HEK293 (cell line): ENCODE results near the gene TRIP10.
A peak's percentile ranks its signal among the peaks of the same experiment; 100 is the strongest.
"Not testable (repeated sequence)": the region's sequence is repeated elsewhere in the genome, so short reads cannot be mapped to it uniquely, and the experiment has no call there.

Experiments
- CTCF ChIA-PET: fragments of 350-600 bp; formaldehyde crosslinking; extraction: SDS; loops from one replicate; lab custom pipeline; 2021; ENCODE audit warnings: antibody characterized with exemption; lab: Yijun Ruan, JAX
- POLR2A ChIA-PET: fragments of 300-600 bp; formaldehyde crosslinking; extraction: SDS; loops from one replicate; lab custom pipeline; 2020; ENCODE audit warnings: antibody characterized with exemption, inconsistent platforms; lab: Yijun Ruan, JAX
- H3K27ac ChIP-seq: fragments of 200-500 bp; sonication (Bioruptor generic); 2 replicates; pipeline ENCODE4 v1.5.1; 2014; ENCODE audit warnings: low read depth, low read length, control low read depth, inconsistent platforms; ENCODE audit errors: extremely low read depth
- H3K36me3 ChIP-seq, 2 experiments: fragments of 200-500 bp in 1 of 2; sonication (Bioruptor generic) in 1 of 2; 1 replicate in 1 of 2; 2 replicates in 1 of 2; pipeline ENCODE4 v1.5.1; 2014 to 2017; ENCODE audit warnings: inconsistent platforms in 2 of 2, low read length in 2 of 2; ENCODE audit not compliant: control insufficient read depth in 2 of 2, insufficient read depth in 1 of 2
- H3K4me1 ChIP-seq: fragments of 200-500 bp; sonication (Bioruptor generic); 2 replicates; pipeline ENCODE4 v1.5.1; 2014; ENCODE audit warnings: mild to moderate bottlenecking, low read length, inconsistent platforms; ENCODE audit not compliant: control insufficient read depth, insufficient read depth
- H3K4me3 ChIP-seq: 2 replicates; pipeline ENCODE4 v1.5.1; 2011; ENCODE audit warnings: low read depth, mild to moderate bottlenecking, control low read depth, low read length, moderate library complexity
- H3K9me3 ChIP-seq: fragments of 200-500 bp; sonication (Bioruptor generic); 2 replicates; pipeline ENCODE4 v1.5.1; 2014; ENCODE audit warnings: low read depth, low read length, inconsistent platforms; ENCODE audit not compliant: control insufficient read depth, insufficient read depth
- BCL11B ChIP-seq: fragments of 450-650 bp; formaldehyde crosslinking; IDR thresholded peaks from 2 replicates; pipeline ENCODE4 v1.5.1; 2016; ENCODE audit warnings: low read depth, missing biosample characterization, missing genetic modification characterization
- SALL2 ChIP-seq: fragments of 450-650 bp; formaldehyde crosslinking; IDR thresholded peaks from 2 replicates; pipeline ENCODE4 v1.5.0; 2017; ENCODE audit warnings: missing biosample characterization, mild to moderate bottlenecking, missing genetic modification characterization, borderline replicate concordance
- ZBTB21 ChIP-seq: fragments of 450-650 bp; formaldehyde crosslinking; IDR thresholded peaks from 2 replicates; pipeline ENCODE4 v1.5.1; 2017; ENCODE audit warnings: missing biosample characterization, missing genetic modification characterization
- ZNF121 ChIP-seq: fragments of 450-650 bp; formaldehyde crosslinking; IDR thresholded peaks from 2 replicates; pipeline ENCODE4 v1.5.1; 2016; ENCODE audit warnings: missing biosample characterization, missing genetic modification characterization
- ZNF274 ChIP-seq, 2 experiments: fragments of 200-500 bp in 1 of 2; fragments of 450-650 bp in 1 of 2; sonication (Bioruptor generic) in 1 of 2; formaldehyde crosslinking in 1 of 2; IDR thresholded peaks; 2 replicates each; pipeline versions ENCODE4 v1.5.1 to v1.6.1; 2014 to 2016; ENCODE audit warnings: borderline replicate concordance in 1 of 2, inconsistent platforms in 1 of 2, low read length in 1 of 2, missing biosample characterization in 1 of 2, missing genetic modification characterization in 1 of 2
- ZNF366 ChIP-seq: fragments of 450-650 bp; formaldehyde crosslinking; conservative IDR thresholded peaks from 2 replicates; pipeline ENCODE4 v1.5.1; 2016; ENCODE audit warnings: missing biosample characterization, missing genetic modification characterization
- ZNF654 ChIP-seq: fragments of 450-650 bp; formaldehyde crosslinking; IDR thresholded peaks from 2 replicates; pipeline ENCODE4 v1.5.1; 2016; ENCODE audit warnings: low read depth, missing biosample characterization, missing genetic modification characterization
- ZNF664 ChIP-seq: fragments of 450-650 bp; formaldehyde crosslinking; IDR thresholded peaks from 2 replicates; pipeline ENCODE4 v1.5.1; 2016; ENCODE audit warnings: missing biosample characterization, missing genetic modification characterization
- ZNF707 ChIP-seq: fragments of 450-650 bp; formaldehyde crosslinking; IDR thresholded peaks from 2 replicates; pipeline ENCODE4 v1.5.1; 2016; ENCODE audit warnings: missing biosample characterization, missing genetic modification characterization
- TF ChIP-seq, protein P1 (sequence below): fragments of 450-650 bp; formaldehyde crosslinking; IDR thresholded peaks from 2 replicates; pipeline ENCODE4; 2016; ENCODE audit warnings: missing biosample characterization, missing genetic modification characterization
- TF ChIP-seq, protein P2 (sequence below): fragments of 450-650 bp; formaldehyde crosslinking; IDR thresholded peaks from 2 replicates; pipeline ENCODE4 v1.5.1; 2016; ENCODE audit warnings: missing biosample characterization, missing genetic modification characterization
- TF ChIP-seq, protein P3 (sequence below): fragments of 450-650 bp; formaldehyde crosslinking; IDR thresholded peaks from 2 replicates; pipeline ENCODE4 v1.5.1; 2016; ENCODE audit warnings: missing biosample characterization, missing genetic modification characterization

TRIP10 gene

DNA sequence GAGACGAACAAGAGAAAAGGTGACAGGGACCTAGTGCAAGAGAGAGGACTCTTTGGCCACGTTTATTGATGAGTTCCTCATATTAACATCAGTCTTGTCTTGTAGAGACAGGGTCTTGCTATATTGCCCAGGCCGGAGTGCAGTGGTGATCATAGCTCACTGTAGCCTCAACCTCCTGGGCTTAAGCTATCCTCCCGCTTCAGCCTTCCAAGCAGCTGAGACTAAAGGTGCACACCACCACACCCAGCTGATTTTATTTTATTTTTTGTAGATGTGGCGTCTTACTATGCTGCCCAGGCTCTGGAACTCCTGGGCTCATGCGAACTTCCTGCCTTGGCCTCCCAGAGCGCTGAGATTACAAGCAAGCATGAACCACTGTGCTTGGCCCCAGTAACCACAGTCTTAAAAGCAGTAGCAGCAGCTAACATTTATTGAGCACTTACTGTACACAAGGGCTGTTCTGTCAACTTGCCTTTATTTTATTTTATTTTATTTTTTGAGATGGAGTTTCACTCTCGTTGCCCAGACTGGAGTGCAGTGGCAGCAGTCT, 28.8 kb downstream of the TRIP10 start:
- no peaks in the 10 kb centered on the region for H3K9me3 ChIP-seq
- H3K4me3 ChIP-seq, result no peak overlapping the region
- no peaks in the 10 kb centered on the region for H3K36me3 ChIP-seq
- ChIA-PET CTCF (interaction anchor here (0.6 to 1.8 kb wide), 10 partner anchors 7 to 268 kb away, joined by 3 to 19 read pairs (median 4); partner anchors contain the start of gene GPR108), POLR2A (interaction anchor here (1.1 to 2.3 kb wide), 3 partner anchors 24 to 238 kb away, joined by 3 to 11 read pairs (median 4); partner anchors contain the start of gene TNFSF9)
- no peaks in the 10 kb centered on the region; the same call in 1 of the 2 replicates for H3K4me1 ChIP-seq
- TF ChIP-seq SALL2 (tag by site-specific recombination) (no peak), ZNF664 (peak; percentile 65; the same call in 1 of the 2 replicates), ZBTB21 (tag by site-specific recombination) (0 out of 2 replicates have a peak, but pooled peaks have one; percentile 1), ZNF121 (tag by site-specific recombination) (peak; percentile 96)
- TF ChIP-seq, protein P1, sequence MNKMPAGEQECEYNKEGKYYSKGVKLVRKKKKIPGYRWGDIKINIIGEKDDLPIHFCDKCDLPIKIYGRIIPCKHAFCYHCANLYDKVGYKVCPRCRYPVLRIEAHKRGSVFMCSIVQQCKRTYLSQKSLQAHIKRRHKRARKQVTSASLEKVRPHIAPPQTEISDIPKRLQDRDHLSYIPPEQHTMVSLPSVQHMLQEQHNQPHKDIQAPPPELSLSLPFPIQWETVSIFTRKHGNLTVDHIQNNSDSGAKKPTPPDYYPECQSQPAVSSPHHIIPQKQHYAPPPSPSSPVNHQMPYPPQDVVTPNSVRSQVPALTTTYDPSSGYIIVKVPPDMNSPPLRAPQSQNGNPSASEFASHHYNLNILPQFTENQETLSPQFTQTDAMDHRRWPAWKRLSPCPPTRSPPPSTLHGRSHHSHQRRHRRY (tag by site-specific recombination), result no peak
- TF ChIP-seq, protein P2, sequence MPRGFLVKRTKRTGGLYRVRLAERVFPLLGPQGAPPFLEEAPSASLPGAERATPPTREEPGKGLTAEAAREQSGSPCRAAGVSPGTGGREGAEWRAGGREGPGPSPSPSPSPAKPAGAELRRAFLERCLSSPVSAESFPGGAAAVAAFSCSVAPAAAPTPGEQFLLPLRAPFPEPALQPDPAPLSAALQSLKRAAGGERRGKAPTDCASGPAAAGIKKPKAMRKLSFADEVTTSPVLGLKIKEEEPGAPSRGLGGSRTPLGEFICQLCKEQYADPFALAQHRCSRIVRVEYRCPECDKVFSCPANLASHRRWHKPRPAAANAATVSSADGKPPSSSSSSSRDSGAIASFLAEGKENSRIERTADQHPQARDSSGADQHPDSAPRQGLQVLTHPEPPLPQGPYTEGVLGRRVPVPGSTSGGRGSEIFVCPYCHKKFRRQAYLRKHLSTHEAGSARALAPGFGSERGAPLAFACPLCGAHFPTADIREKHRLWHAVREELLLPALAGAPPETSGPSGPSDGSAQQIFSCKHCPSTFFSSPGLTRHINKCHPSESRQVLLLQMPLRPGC (tag by site-specific recombination), result no peak
- no peak overlapping the region for H3K27ac ChIP-seq

DNA sequence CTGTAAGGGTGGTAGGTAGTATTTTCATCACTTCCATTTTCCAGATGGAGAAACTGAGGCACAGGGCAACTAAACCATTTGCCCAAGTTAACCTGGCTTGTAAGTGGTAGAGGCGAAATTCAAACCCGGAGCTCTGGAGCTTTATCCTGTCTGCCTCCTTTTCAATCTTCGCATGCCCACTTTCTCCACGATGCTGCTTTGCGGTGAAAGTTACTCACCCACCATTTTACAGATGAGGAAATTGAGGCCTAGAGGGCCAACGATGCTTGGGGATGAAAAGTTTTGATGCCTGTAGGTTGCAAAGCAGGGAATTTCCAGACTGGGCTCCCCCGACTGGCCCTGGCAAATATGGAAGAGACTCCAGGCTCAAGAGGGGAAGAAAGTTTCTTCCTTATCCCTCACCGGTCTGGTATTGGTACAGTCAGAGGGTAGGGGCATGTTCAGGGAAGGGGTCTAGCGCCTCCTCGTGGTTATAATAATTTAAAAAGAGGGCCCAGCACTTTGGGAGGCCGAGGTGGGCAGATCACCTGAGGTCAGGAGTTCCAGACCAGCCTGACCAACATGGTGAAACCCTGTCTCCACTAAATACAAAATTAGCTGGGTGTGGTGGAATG, 29.6 kb downstream of the TRIP10 start:
- Histone ChIP-seq H3K27ac (no peak overlapping the region), H3K9me3 (no peaks in the 10 kb centered on the region), H3K4me3 (no peak overlapping the region), H3K4me1 (no peaks in the 10 kb centered on the region; the same call in 1 of the 2 replicates), H3K36me3 (no peaks in the 10 kb centered on the region)
- TF ChIP-seq ZNF654 (peak; percentile 67), BCL11B (tag by site-specific recombination) (0 out of 2 replicates have a peak, but pooled peaks have one; percentile 46), ZNF274 (IDR thresholded peaks at IDR 0.05; ENCODE audit: low read length) (no peak), ZNF274 (tag by site-specific recombination; IDR thresholded peaks at IDR 0.05; ENCODE audit: borderline replicate concordance) (no peak), ZNF707 (tag by site-specific recombination) (no peak)
- TF ChIP-seq, protein P3, sequence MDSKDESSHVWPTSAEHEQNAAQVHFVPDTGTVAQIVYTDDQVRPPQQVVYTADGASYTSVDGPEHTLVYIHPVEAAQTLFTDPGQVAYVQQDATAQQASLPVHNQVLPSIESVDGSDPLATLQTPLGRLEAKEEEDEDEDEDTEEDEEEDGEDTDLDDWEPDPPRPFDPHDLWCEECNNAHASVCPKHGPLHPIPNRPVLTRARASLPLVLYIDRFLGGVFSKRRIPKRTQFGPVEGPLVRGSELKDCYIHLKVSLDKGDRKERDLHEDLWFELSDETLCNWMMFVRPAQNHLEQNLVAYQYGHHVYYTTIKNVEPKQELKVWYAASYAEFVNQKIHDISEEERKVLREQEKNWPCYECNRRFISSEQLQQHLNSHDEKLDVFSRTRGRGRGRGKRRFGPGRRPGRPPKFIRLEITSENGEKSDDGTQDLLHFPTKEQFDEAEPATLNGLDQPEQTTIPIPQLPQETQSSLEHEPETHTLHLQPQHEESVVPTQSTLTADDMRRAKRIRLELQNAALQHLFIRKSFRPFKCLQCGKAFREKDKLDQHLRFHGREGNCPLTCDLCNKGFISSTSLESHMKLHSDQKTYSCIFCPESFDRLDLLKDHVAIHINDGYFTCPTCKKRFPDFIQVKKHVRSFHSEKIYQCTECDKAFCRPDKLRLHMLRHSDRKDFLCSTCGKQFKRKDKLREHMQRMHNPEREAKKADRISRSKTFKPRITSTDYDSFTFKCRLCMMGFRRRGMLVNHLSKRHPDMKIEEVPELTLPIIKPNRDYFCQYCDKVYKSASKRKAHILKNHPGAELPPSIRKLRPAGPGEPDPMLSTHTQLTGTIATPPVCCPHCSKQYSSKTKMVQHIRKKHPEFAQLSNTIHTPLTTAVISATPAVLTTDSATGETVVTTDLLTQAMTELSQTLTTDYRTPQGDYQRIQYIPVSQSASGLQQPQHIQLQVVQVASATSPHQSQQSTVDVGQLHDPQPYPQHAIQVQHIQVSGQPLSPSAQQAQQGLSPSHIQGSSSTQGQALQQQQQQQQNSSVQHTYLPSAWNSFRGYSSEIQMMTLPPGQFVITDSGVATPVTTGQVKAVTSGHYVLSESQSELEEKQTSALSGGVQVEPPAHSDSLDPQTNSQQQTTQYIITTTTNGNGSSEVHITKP (tag by site-specific recombination), result peak; percentile 84
- ChIA-PET POLR2A (interaction anchor here (1.4 kb wide), 1 partner anchor 33 kb away, joined by 4 read pairs; no protein-coding TSS in a partner anchor), CTCF (interaction anchor here (0.6 to 1.8 kb wide), 11 partner anchors 8 to 139 kb away, joined by 3 to 19 read pairs (median 4); partner anchors contain the start of gene GPR108)

DNA sequence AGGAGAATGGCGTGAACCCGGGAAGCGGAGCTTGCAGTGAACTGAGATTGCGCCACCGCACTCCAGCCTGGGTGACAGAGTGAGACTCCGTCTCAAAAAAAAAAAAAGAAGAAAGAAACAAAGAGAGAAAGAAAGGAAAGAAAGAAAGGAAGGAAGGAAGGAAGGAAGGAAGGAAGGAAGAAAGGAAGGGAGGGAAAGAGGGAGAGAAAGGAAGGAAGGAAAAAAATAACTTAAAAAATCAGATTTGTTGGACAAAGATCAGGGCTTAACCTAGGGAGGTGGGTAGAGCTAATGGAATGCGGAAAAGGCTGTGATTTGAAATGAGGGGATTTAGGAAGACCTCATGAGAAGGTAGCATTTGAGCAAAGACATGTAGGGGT, 32.2 kb downstream of the TRIP10 start:
- H3K4me3 ChIP-seq, H3K4me1 ChIP-seq, H3K9me3 ChIP-seq, H3K27ac ChIP-seq, H3K36me3 ChIP-seq, POLR2A ChIA-PET: not testable (repeated sequence)
- CTCF ChIA-PET, result interaction anchor here (0.6 to 1.8 kb wide), 4 partner anchors 34 to 140 kb away, joined by 3 to 9 read pairs (median 4); partner anchors contain the start of gene GPR108
- TF ChIP-seq ZNF366 (tag by site-specific recombination), result peak; percentile 75
